Small intestine (tissue), 7 donors: ENCODE data around the gene COBL. TPM values are rescaled to one million over a fixed set of nuclear protein-coding genes. Genes with fewer than 3 reads are reported as not detected.

ENCODE experiments used
- DNase-seq, 2 donors: peaks; one replicate each; pipeline versions ENCODE4 v3.0.0 to v3.0.0-alpha.2; 2013
- FAIRE-seq: peaks from 2 replicates; lab custom pipeline; 2012; peaks lifted over from hg19 to GRCh38; lab: Jason Lieb, UNC
- H3K27ac ChIP-seq, 3 donors: one replicate each; pipeline ENCODE4 v1.5.1; 2013; ENCODE audit warnings: low read length in 2 of 3, mild to moderate bottlenecking in 2 of 3, control low read depth in 1 of 3, inconsistent platforms in 1 of 3, low read depth in 1 of 3, moderate library complexity in 1 of 3
- H3K27me3 ChIP-seq, 3 donors: one replicate each; pipeline ENCODE4 v1.6.1; 2013; ENCODE audit warnings: low read length in 3 of 3, inconsistent platforms in 1 of 3; ENCODE audit not compliant: control insufficient read depth in 3 of 3, insufficient read depth in 3 of 3
- H3K36me3 ChIP-seq, 3 donors: one replicate each; pipeline ENCODE4 v1.6.1; 2013; ENCODE audit warnings: low read length in 3 of 3, inconsistent platforms in 1 of 3, low read depth in 1 of 3, mild to moderate bottlenecking in 1 of 3, moderate library complexity in 1 of 3; ENCODE audit not compliant: control insufficient read depth in 3 of 3, insufficient read depth in 2 of 3
- H3K4me1 ChIP-seq, 3 donors: one replicate each; pipeline ENCODE4 v1.6.1; 2013; ENCODE audit warnings: low read length in 2 of 3, inconsistent platforms in 1 of 3, low read depth in 1 of 3, mild to moderate bottlenecking in 1 of 3, moderate library complexity in 1 of 3; ENCODE audit not compliant: control insufficient read depth in 3 of 3, insufficient read depth in 2 of 3
- H3K4me3 ChIP-seq, 3 donors: one replicate each; pipeline ENCODE4 v1.5.1; 2013; ENCODE audit warnings: low read length in 3 of 3, control low read depth in 1 of 3, inconsistent platforms in 1 of 3, low read depth in 1 of 3, mild to moderate bottlenecking in 1 of 3, moderate library complexity in 1 of 3
- H3K9me3 ChIP-seq, 2 donors: one replicate each; pipeline ENCODE4 v1.6.1; 2013; ENCODE audit warnings: low read depth in 1 of 2, low read length in 1 of 2; ENCODE audit not compliant: control insufficient read depth in 2 of 2, insufficient read depth in 1 of 2
- WGBS, 3 donors: extraction: QIAGEN DNeasy Blood & Tissue Kit; methylation state at CpG; one replicate each; pipeline ENCODE4 v1.1.7; 2013; 5-methylcytosine and 5-hydroxymethylcytosine counted together
- polyA plus RNA-seq, 4 donors: library from polyadenylated mRNA; stranded (reverse) in 3 of 4; unstranded in 1 of 4; fragments of 200-250 nt in 3 of 4; fragments of 120-200 nt in 1 of 4; gene quantifications; one replicate each; pipeline versions ENCODE4 v1.2.1 to v1.2.3, GENCODE V29; 2013
- donor health status: healthy with polysubstance abuse.
- donor health status: control.
- donor health status: control.
- donor health status: Bipolar disorder and iron deficiency.
- donor health status: healthy.

The COBL gene
- polyA plus RNA-seq, 4 donors = 8.4 to 40.3 (median 32.5) TPM

GRCh38 chr7:51135576-51135975 lies 181.0 kb downstream of the COBL start:
- no peaks in the 10 kb centered on the region for H3K27me3 ChIP-seq
- H3K9me3 ChIP-seq = peaks cover 0 to 10% of the 10 kb centered on the region in 2 donors
- H3K4me3 ChIP-seq = no peak overlapping the region
- H3K4me1 ChIP-seq = no peaks in the 10 kb centered on the region
- no peak overlapping the region for H3K27ac ChIP-seq
- no peak for FAIRE-seq
- DNase-seq = no peak
- WGBS, 3 donors = 69 to 93% (median 77%) methylated on average over 2 of the region's 2 CpGs
- H3K36me3 ChIP-seq = peaks cover 0 to 36% (median 9%) of the 10 kb centered on the region in 3 donors

DNA sequence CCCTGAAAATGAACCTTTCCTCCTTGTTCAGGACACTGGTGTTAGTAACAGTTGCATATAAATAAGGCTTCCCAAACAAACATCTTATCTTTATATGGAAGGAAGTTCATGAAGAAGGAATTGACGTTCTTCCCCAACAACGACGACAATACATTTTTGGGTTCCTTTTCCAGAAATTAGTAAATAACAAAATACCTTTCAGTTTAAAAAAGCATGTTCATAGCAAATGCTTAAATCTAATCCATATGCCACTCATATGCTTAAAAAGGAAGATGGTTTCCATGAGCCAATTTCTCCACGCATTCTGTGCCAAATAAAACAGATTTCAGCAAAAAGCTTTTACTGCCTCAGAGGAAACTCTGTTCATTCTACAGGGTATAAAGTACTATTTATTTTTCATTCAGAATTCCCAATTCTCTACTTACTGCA lies 182.6 kb downstream of the COBL start:
- H3K4me1 ChIP-seq = no peaks in the 10 kb centered on the region
- no peak for DNase-seq
- H3K9me3 ChIP-seq = peaks cover 0 to 10% of the 10 kb centered on the region in 2 donors
- no peak overlapping the region for H3K4me3 ChIP-seq
- peaks cover 0 to 42% (median 14%) of the 10 kb centered on the region in 3 donors for H3K36me3 ChIP-seq
- FAIRE-seq = no peak
- 68 to 93% (median 83%) methylated on average over 4 of the region's 4 CpGs for WGBS, 3 donors
- H3K27me3 ChIP-seq = no peaks in the 10 kb centered on the region
- no peak overlapping the region for H3K27ac ChIP-seq

DNA sequence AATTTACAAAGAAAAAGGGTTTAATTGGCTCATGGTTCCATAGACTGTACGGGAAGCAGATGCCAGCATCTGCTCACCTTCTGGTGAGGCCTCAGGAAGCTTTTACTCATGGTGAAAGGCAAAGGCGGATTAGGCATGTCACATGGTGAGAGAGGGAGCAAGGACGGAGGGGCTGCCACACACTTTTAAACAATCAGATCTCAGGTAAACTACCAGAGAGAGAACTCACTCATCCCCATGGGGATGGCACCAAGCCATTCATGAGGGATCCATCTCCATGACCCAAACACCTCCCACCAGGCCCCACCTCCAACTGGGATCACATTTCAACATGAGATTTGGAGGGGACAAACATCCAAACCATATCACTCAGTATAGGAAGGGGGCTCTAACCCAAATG lies 183.9 kb downstream of the COBL start:
- FAIRE-seq (no peak), DNase-seq (no peak)
- Histone ChIP-seq H3K36me3 (peaks cover 0 to 43% (median 14%) of the 10 kb centered on the region in 3 donors), H3K9me3 (peaks cover 0 to 10% of the 10 kb centered on the region in 2 donors), H3K4me1 (no peaks in the 10 kb centered on the region), H3K27ac (no peak overlapping the region), H3K4me3 (no peak overlapping the region), H3K27me3 (no peaks in the 10 kb centered on the region)
- WGBS, 3 donors = 82 to 91% (median 90%) methylated on average over 3 of the region's 3 CpGs

- FAIRE-seq (no peak), DNase-seq (no peak)
- Histone ChIP-seq H3K27ac (no peak overlapping the region), H3K27me3 (no peaks in the 10 kb centered on the region), H3K4me1 (no peaks in the 10 kb centered on the region), H3K4me3 (no peak overlapping the region), H3K36me3 (peaks cover 0 to 48% (median 14%) of the 10 kb centered on the region in 3 donors), H3K9me3 (peaks cover 0 to 8% of the 10 kb centered on the region in 2 donors)
- 80 to 83% (median 81%) methylated on average over 8 of the region's 8 CpGs for WGBS, 3 donors
Observed at GRCh38 chr7:51129527-51130472, 186.8 kb downstream of the COBL start.

DNA sequence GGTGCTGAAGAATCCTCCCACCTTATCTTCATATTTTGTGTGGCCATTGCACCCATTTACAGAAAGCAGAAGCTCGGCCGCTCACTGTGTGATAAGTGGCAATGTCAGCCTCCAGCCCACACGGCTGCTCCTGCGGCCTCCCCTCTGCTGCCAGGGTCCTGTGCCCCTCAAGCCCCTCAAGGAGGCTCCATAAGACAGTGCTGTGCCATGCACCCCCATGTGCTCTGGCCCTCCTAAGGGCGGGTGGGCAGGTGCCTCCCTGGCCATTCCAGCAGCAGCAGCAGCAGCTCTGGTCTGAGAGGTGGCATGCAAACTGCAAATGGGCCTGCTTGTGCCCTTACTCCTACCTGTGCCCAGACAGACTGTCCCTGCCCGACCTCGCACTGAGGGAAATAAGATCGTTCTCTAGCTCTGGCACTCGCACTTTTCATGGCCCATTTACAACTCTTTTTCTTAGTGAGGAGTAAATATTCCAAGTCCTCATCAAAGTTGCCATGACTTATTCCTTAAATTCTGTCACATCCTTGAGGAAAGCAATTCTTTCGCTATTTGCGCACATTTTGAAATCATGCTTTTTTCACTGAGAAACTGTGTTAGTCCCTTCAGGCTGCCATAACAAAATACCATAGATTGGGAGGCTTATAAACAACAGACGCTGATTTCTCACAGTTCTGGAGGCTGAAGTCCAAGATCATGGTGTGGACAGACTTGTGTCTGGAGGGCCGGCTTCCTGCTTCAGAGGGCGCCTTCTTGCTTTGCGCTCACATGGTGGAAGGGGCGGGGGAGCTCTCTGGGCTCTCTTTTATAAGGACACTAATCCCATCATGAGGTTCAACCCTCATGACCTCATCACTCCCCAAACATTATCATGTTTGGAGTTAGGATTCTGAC lies 187.8 kb downstream of the COBL start:
- Histone ChIP-seq H3K27ac (no peak overlapping the region), H3K4me1 (no peaks in the 10 kb centered on the region), H3K36me3 (peaks cover 0 to 49% (median 14%) of the 10 kb centered on the region in 3 donors), H3K4me3 (no peak overlapping the region), H3K9me3 (peaks cover 0 to 8% of the 10 kb centered on the region in 2 donors), H3K27me3 (no peaks in the 10 kb centered on the region)
- no peak for FAIRE-seq
- 79 to 87% (median 86%) methylated on average over 16 of the region's 16 CpGs for WGBS, 3 donors
- no peak for DNase-seq

- no peaks in the 10 kb centered on the region for H3K4me1 ChIP-seq
- DNase-seq (no peak), FAIRE-seq (no peak)
- no peak overlapping the region for H3K4me3 ChIP-seq
- peaks cover 0 to 39% (median 7%) of the 10 kb centered on the region in 3 donors for H3K36me3 ChIP-seq
- no peak overlapping the region for H3K27ac ChIP-seq
- 55 to 75% (median 62%) methylated on average over 3 of the region's 3 CpGs for WGBS, 3 donors
- peaks cover 0 to 2% of the 10 kb centered on the region in 2 donors for H3K9me3 ChIP-seq
- no peaks in the 10 kb centered on the region for H3K27me3 ChIP-seq
Observed at GRCh38 chr7:51127618-51127904, 189.0 kb downstream of the COBL start.

- DNase-seq (no peak), FAIRE-seq (no peak)
- no peaks in the 10 kb centered on the region for H3K9me3 ChIP-seq
- H3K4me3 ChIP-seq = no peak overlapping the region
- no peaks in the 10 kb centered on the region for H3K27me3 ChIP-seq
- WGBS, 3 donors = 91 to 96% (median 92%) methylated on average over 19 of the region's 19 CpGs
- peaks cover 0 to 34% (median 7%) of the 10 kb centered on the region in 3 donors for H3K36me3 ChIP-seq
- H3K4me1 ChIP-seq = no peaks in the 10 kb centered on the region
- H3K27ac ChIP-seq = no peak overlapping the region
Observed at GRCh38 chr7:51126813-51127617, 189.6 kb downstream of the COBL start.
